Panc1 (cell line): Measurements from ENCODE around the gene PIAS3. TPM values are rescaled to one million over a fixed set of nuclear protein-coding genes. Genes with fewer than 3 reads are reported as not detected.

Experiments
- ATAC-seq: fragments of 200-7000 bp; cut with Tn5 transposase; 2 replicates; pipeline ENCODE4 v1.9.1; 2020; ENCODE audit warnings: mild to moderate bottlenecking, moderate library complexity
- BruUV-seq: library from RNA; stranded (reverse); fragments of 400-500 nt; replicated peaks from 2 replicates; lab custom pipeline; 2021; lab: Mats Ljungman, UMichigan
- CTCF ChIA-PET: fragments of 300-600 bp; sonication (Branson Sonifier 250); formaldehyde crosslinking; loops from one replicate; lab custom pipeline; 2022; ENCODE audit warnings: antibody characterized with exemption; lab: Charles Lee
- POLR2A ChIA-PET: fragments of 300-600 bp; sonication (Branson Sonifier 250); formaldehyde crosslinking; loops from one replicate; lab custom pipeline; 2022; ENCODE audit warnings: antibody characterized with exemption; lab: Charles Lee
- DNase-seq: peaks from one replicate; pipeline ENCODE4 v3.0.0-alpha.2; 2010; ENCODE audit warnings: low read depth, low spot score
- H3K27ac ChIP-seq: 2 replicates; pipeline ENCODE4 v1.5.1; 2011; ENCODE audit warnings: mild to moderate bottlenecking, low read length, inconsistent platforms
- H3K27me3 ChIP-seq: fragments of 200-500 bp; sonication (Bioruptor generic); 2 replicates; pipeline ENCODE4 v1.6.0; 2014; ENCODE audit warnings: low read length, inconsistent platforms; ENCODE audit not compliant: control insufficient read depth, insufficient read depth
- H3K36me3 ChIP-seq: fragments of 200-500 bp; sonication (Bioruptor generic); 2 replicates; pipeline ENCODE4 v1.5.1; 2014; ENCODE audit warnings: inconsistent platforms, mild to moderate bottlenecking, low read length, moderate library complexity; ENCODE audit not compliant: control insufficient read depth, insufficient read depth
- H3K4me1 ChIP-seq: 2 replicates; pipeline ENCODE4 v1.5.1; 2011; ENCODE audit warnings: inconsistent platforms, mild to moderate bottlenecking, low read length, moderate library complexity; ENCODE audit not compliant: control insufficient read depth, insufficient read depth
- H3K4me3 ChIP-seq, 2 experiments: 2 replicates each; pipeline ENCODE4 v1.5.1; 2011 to 2012; ENCODE audit warnings: low read depth in 2 of 2, low read length in 2 of 2, mild to moderate bottlenecking in 2 of 2, inconsistent platforms in 1 of 2, moderate library complexity in 1 of 2
- H3K9me3 ChIP-seq: fragments of 200-500 bp; sonication (Bioruptor generic); 2 replicates; pipeline ENCODE4 v1.5.1; 2014; ENCODE audit warnings: low read depth, mild to moderate bottlenecking, inconsistent platforms, low read length, moderate library complexity; ENCODE audit not compliant: control insufficient read depth, insufficient read depth
- POLR2AphosphoS5 ChIP-seq: IDR thresholded peaks from 2 replicates; pipeline ENCODE4 v1.6.1; 2012; ENCODE audit warnings: mild to moderate bottlenecking, low read depth, low read length, moderate library complexity
- SIN3A ChIP-seq: IDR thresholded peaks from 2 replicates; pipeline ENCODE4 v1.6.1; 2012; ENCODE audit warnings: low read depth, mild to moderate bottlenecking, low read length, moderate library complexity, borderline replicate concordance; ENCODE audit not compliant: insufficient read depth
- TCF7L2 ChIP-seq: IDR thresholded peaks from 2 replicates; pipeline ENCODE4 v1.6.1; 2011; ENCODE audit warnings: mild to moderate bottlenecking, low read depth, low read length, inconsistent platforms
- in situ Hi-C: cut with HindIII; loops from 2 replicates; pipeline ENCODE4 v1.10.0; 2016; ENCODE audit warnings: low sequenced_read_pairs, low pct_unique_long_range_greater_than_20kb
- intact Hi-C: fragments of 100-400 bp; cut with micrococcal nuclease; formaldehyde crosslinking; loops from one replicate; pipeline ENCODE4 v1.10.0; 2022; ENCODE audit not compliant: unreplicated experiment
- total RNA-seq: library from RNA; stranded (reverse); gene quantifications from one replicate; pipeline ENCODE4 v1.2.1, GENCODE V29; 2021; ENCODE audit not compliant: unreplicated experiment
- TF ChIP-seq, protein P1 (sequence below), 2 experiments: IDR thresholded peaks; 2 replicates each; pipeline ENCODE4 v1.6.1; 2011 to 2012; ENCODE audit warnings: low read depth in 2 of 2, control low read depth in 1 of 2, low read length in 1 of 2, mild to moderate bottlenecking in 1 of 2, moderate library complexity in 1 of 2; ENCODE audit not compliant: insufficient read depth in 1 of 2
- TF ChIP-seq, protein P2 (sequence below): fragments of 450-650 bp; IDR thresholded peaks from 2 replicates; pipeline ENCODE4 v1.5.1; 2017; ENCODE audit warnings: mild to moderate bottlenecking

PIAS3 gene
- total RNA-seq, 1 experiment from 2014 or later, result 68.1 TPM

DNA sequence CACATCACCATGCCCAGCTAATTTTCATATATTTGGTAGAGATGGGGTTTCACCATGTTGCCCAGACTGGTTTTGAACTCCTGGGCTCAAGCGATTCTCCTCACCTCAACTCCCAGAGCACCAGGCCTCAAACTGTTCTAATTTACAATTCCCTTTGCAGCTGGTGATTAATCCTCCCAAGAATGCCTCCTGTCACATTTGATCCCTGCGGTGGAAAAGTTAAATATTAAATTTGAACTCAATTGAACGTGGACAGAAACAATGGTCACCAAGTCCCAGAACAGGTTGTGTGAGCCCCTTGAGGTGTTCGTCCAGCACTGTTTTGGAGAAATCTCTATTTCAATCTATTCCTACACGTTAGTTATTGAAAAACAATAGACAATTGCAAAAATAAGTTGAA is 28.8 kb upstream of the PIAS3 start:
- TF ChIP-seq POLR2AphosphoS5 (no peak), SIN3A (no peak), TCF7L2 (no peak)
- TF ChIP-seq, protein P1, sequence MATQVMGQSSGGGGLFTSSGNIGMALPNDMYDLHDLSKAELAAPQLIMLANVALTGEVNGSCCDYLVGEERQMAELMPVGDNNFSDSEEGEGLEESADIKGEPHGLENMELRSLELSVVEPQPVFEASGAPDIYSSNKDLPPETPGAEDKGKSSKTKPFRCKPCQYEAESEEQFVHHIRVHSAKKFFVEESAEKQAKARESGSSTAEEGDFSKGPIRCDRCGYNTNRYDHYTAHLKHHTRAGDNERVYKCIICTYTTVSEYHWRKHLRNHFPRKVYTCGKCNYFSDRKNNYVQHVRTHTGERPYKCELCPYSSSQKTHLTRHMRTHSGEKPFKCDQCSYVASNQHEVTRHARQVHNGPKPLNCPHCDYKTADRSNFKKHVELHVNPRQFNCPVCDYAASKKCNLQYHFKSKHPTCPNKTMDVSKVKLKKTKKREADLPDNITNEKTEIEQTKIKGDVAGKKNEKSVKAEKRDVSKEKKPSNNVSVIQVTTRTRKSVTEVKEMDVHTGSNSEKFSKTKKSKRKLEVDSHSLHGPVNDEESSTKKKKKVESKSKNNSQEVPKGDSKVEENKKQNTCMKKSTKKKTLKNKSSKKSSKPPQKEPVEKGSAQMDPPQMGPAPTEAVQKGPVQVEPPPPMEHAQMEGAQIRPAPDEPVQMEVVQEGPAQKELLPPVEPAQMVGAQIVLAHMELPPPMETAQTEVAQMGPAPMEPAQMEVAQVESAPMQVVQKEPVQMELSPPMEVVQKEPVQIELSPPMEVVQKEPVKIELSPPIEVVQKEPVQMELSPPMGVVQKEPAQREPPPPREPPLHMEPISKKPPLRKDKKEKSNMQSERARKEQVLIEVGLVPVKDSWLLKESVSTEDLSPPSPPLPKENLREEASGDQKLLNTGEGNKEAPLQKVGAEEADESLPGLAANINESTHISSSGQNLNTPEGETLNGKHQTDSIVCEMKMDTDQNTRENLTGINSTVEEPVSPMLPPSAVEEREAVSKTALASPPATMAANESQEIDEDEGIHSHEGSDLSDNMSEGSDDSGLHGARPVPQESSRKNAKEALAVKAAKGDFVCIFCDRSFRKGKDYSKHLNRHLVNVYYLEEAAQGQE (IDR thresholded peaks at IDR 0.05; ENCODE audit: insufficient read depth in 1 of 2, low read depth in 2 of 2, low read length in 1 of 2), result no peak
- TF ChIP-seq, protein P2, sequence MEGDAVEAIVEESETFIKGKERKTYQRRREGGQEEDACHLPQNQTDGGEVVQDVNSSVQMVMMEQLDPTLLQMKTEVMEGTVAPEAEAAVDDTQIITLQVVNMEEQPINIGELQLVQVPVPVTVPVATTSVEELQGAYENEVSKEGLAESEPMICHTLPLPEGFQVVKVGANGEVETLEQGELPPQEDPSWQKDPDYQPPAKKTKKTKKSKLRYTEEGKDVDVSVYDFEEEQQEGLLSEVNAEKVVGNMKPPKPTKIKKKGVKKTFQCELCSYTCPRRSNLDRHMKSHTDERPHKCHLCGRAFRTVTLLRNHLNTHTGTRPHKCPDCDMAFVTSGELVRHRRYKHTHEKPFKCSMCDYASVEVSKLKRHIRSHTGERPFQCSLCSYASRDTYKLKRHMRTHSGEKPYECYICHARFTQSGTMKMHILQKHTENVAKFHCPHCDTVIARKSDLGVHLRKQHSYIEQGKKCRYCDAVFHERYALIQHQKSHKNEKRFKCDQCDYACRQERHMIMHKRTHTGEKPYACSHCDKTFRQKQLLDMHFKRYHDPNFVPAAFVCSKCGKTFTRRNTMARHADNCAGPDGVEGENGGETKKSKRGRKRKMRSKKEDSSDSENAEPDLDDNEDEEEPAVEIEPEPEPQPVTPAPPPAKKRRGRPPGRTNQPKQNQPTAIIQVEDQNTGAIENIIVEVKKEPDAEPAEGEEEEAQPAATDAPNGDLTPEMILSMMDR, result no peak
- Histone ChIP-seq H3K27ac (no peak overlapping the region), H3K4me3 (no peak overlapping the region), H3K9me3 (no peaks in the 10 kb centered on the region), H3K4me1 (peaks cover 20% of the 10 kb centered on the region), H3K36me3 (no peaks in the 10 kb centered on the region), H3K27me3 (peaks cover 12% of the 10 kb centered on the region)
- ChIA-PET POLR2A (no interaction called here), CTCF (no interaction called here)
- in situ Hi-C loops, result no loop called here
- DNase-seq (no peak), ATAC-seq (no peak)
- no TSS peak for BruUV-seq
- intact Hi-C loops, result no loop called here

DNA sequence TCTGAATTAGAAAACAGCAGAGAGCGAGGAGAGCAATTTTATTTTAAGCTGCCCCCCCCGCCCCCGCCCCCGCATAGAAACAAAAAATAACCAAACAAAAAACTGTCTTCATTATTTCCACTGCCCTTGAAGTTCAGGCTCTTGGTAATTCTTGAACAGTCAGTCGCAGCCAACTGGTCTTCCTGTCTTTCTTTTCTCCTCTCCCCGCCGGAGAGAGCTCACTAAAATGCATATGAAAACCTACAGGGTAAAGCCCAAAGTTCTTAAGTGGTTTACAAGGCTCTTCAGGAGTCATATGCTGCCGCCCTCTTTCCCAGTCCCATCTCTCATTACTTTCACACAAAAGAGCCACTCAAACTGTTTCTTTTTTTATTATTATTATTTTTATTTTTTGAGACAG is 27.9 kb upstream of the PIAS3 start:
- ATAC-seq (no peak), DNase-seq (no peak)
- in situ Hi-C loops, result no loop called here
- Histone ChIP-seq H3K27me3 (peaks cover 12% of the 10 kb centered on the region), H3K9me3 (no peaks in the 10 kb centered on the region), H3K27ac (no peak overlapping the region), H3K4me1 (peaks cover 14% of the 10 kb centered on the region), H3K4me3 (no peak overlapping the region), H3K36me3 (no peaks in the 10 kb centered on the region)
- ChIA-PET POLR2A (no interaction called here), CTCF (interaction anchor here (0.8 kb wide), 1 partner anchor 121 kb away, joined by 6 read pairs; no protein-coding TSS in a partner anchor)
- intact Hi-C loops, result no loop called here
- no peak for TF ChIP-seq SIN3A
- TF ChIP-seq, protein P1 (IDR thresholded peaks at IDR 0.05; ENCODE audit: insufficient read depth in 1 of 2, low read depth in 2 of 2, low read length in 1 of 2), result no peak
- no peak for TF ChIP-seq POLR2AphosphoS5
- TF ChIP-seq TCF7L2, result no peak
- TF ChIP-seq, protein P2, result no peak
- no TSS peak for BruUV-seq
